Right renal cortex interstitium (tissue), 3 donors: ENCODE data around the gene SCGB3A1. TPM values are rescaled to one million over a fixed set of nuclear protein-coding genes. Genes with fewer than 3 reads are reported as not detected.
A peak's percentile ranks its signal among the peaks of the same experiment; 100 is the strongest.

ENCODE experiments used
- DNase-seq, 3 donors: peaks; one replicate each; pipeline ENCODE4 v3.0.0-alpha.2; 2013; ENCODE audit warnings: low read depth in 3 of 3, low spot score in 2 of 3
- polyA plus RNA-seq, 3 donors: library from polyadenylated mRNA; unstranded; fragments of 120-200 nt; gene quantifications; one replicate each; pipeline ENCODE4 v1.2.1, GENCODE V29; 2013; ENCODE audit not compliant: insufficient read length in 3 of 3

Gene SCGB3A1
- polyA plus RNA-seq, 3 donors: 0.74 to 0.78 (median 0.75) TPM

DNA sequence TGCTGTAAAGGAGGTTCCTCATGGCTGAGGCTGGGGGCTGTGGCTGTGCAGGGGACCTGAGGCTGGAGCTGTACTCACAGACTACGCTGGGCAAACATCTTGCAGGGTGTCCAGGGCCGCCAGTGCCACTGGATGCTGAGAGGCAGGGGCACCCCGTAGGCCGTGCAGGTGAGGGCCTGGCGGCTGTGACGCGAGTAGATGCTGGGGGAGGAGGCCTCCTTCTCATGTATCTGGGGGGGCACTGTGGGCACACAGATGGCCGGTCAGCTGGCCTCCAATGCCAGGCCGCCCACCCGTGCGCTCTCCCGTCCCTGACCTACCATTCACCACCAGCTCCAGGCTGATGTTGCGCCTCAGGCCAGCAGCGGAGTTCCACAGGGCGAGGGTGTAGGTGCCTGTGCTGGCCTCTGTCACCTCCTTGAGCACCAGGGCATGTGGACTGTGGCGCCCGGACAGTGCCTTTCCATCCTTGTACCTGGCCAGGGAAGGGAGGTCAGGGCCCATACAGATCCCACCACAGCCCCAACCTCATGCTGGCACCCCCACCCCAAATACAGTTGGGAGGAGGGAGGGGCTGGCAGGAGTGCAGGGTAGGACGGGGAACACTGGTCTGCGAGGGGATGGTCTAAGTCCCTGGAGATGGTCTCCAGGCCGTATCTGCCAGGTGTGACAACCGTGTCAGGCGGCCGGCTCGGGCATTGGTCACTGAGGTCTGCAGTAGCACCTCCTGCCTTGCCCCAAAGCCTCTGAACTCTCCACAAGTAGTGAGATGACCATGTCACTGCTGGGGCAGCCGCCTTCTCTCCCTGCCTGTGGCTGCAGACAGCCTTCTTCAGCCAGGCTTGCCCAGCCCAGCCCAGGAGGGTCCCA, 34.7 kb upstream of the SCGB3A1 start:
- DNase-seq: no peak

DNA sequence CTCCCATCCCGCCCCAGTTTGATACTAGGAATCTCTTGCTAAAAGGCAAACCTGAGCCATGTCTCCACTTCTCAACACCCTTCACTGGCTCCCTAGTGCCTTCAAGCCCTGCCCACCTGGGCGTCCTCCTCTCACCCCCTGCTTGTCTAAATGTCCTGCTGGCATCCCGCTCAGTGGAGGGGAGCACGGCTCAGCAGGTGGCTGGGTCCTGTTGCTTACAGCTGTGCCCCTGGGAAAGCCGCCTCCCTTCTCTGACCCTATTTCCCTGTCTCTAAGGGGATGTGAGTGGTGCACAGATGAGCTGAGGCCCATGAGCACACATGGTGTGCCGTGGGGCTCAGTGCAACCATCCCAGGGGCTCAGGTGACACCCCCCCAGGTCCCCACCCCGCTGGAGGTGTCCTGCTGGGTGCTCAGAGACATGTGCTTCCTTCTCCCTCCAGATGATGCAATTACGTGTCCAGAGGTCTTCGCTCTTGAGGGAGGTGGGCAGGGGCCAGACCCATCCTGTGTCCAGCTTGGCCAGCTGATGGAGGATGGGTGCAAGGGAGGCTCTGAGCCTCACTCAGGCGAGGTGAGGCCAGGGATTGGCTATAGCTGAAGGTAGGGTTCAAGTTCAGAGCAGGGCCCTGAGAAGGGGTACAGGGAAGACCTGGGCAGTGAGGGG, 34.0 kb upstream of the SCGB3A1 start:
- no peak for DNase-seq

DNA sequence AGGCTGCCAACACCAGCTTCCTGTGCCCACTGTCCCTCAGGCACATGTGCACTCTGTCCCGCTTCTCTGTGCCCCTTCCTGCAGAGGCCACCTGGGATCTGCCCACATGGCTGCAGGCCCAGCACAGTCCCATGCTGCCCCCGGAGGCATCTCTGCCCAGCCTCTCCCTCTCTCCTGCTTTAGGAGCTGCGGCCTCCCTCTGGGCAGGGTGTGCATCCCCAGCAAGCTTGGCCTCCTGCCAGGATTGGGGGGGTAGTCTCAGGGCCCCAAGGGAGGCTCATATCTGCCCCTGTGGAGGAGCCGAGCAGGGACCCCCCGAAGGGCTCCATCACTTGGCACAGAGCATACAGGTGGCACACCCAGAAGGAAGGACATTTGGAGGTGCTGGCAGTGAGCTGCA, 33.3 kb upstream of the SCGB3A1 start:
- DNase-seq: no peak

DNA sequence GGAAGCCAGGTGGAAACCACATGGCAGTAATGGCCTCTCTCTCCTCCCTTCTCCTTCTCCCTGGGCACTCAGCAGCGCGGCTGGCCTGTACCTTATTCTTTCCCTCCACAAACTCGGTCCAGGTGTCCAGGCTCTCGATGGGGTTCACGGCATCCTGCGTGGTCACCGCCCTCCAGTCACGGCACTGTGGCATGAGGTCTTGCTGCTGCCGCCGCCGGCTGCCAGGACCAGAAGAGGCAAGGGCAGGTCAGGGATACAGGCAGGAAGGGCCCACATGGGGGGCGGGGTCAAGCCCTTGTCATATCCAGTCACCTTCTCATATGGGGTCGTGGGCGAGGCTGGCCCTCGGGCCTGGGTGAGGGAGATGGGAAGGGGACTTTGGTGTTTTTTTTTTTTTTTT, 32.5 kb upstream of the SCGB3A1 start:
- DNase-seq: no peak

DNA sequence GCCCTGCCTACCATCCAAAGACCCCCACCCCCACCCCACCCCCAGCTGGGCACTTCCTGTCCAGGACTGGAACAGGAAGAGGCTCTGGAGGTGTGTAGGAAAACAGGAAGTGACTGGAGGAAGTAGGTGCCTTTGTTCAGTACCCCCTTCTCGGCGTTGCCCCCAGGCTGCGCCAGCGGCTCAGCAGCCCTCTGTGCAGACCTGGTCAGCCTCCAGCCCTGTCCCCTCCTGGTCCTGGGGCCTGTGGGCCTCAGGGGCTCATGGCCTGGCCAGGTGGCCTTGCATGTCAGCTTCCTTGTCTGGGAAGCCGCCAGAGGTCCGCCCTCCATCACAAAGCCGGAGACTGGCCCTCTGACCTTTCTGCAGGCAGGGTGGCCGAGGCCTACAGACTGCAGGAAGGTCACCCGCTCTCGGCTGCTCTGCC, 32.1 kb upstream of the SCGB3A1 start:
- no peak for DNase-seq

DNA sequence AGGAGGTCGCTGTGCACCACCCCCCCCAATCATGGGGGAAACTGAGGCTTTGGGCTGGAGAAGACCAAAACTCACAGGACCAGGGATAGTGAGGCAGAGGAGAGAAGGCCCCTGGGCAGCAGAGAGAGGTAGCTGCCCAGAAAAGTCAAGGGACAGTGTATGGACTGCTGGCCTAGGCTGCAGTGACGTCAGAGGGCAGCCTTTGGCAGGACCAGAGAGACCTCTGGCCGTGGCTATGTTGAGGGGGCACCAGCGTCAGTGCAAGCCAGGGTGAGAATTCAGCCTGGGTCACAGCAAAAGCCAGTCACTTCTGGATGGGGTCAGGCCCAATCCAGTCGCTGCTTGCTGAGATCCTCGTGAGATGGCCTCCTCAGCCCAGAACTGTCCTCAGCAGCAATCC, 31.6 kb upstream of the SCGB3A1 start:
- no peak for DNase-seq

DNA sequence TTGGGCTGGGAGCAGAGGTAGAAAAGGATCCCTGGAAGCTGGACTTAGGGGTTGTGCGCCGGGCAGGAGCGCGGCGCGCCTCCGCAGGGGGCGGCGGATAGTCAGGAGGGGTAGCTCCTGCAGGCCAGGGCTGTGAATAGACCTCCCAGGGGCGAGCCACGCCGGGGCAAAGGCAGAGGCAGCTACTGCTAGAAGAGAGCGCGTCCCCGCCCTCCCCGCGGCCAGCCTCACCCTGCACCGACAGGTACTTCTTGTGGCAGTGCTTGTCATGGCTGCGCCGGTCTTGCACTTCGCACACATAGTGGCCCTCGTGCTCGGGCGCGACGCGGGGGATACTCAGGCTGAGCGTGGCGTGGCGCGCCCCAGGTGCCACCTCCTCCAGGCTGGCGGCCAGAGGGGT, 30.0 kb upstream of the SCGB3A1 start:
- DNase-seq: no peak

DNA sequence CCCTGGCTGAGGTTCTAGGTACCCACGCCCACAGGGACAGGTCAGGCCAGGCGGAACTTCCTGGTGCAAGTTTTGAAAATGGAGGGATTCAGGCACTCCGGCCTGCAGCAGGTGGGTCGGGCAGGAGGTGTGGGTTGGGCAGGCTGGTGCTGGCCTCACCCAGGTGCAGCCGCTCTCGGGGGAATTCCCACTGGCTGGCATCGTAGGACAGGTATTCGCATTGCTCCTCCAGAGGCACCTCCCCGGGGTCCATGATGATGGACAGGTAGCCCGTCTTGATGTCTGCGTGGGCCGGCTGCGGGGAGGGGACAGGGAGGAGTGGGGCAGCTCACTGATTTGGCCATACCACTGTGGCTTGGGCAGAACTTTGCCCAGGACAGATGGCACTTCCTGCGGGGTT, 28.7 kb upstream of the SCGB3A1 start:
- DNase-seq: no peak

DNA sequence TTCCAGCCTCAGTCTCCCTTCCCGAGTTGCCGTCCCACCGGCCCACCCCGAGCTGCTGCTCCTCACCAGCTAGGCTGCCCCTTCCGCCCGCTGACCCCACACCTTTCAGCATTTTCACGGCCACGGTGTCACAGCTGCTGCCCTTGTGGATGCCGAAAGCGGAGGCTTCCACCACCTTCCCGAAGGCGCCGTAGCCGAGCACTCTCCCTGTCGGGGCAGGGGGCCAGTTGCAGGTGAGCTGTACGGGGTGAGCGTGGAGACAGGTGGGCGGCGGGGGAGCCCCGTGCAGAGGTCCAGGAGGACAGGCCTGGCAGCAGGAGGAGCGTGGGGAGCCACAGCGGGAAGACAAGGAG, 28.2 kb upstream of the SCGB3A1 start:
- no peak for DNase-seq

DNA sequence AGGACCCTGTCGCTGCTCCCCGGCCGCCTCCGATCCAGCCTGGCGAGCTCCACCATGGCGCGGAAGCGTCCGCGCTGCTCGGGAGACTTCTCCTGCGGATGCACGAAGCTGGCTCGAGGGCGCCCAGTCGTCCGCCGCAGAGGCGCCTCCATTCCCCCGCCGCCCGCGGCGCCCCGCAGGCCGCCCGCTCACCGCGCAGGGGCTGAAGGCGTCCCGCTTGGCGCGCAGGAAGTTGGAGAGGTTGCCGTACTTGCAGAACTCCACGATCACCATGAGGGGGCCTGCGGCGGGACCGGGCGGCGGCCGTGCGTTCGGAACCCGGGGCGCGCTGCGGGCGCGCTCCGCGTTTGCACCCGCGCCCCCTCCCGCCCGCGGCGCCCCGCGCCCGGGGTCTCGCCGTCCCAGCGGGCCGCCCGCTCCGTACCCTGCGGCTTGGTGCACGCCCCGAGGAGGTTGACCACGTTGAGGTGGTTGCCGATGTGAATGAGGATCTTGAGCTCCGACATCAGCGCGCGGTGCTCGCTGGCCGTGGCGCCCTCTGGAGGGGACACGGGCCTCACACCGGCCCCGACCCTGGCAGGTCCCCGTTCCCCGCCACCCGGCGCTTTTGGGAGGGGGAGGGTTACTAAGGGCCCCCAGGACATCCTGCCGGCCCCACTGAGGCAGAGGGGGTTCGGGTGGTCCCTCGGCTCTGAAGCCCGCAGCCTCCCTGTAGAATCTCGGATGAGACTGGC, 27.7 kb upstream of the SCGB3A1 start:
- peak in 2 of 3 donors; percentile 25 to 39 for DNase-seq

DNA sequence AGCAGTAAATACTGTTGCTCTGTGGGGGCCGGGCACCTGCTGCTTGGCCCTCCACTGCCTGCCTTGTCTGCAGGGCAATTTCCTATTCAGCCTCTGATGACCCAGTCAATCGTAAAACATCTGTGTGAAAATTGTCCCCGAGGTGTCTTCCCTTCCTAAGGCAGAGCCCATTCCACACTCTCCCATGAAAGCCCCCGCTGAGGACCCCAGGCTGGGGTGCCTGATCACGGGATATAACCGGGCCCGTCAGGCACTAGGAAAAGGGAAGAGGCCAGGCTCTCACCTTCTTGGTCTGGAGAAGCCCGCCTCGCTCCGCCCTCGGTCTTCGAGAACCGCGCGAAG, 27.2 kb upstream of the SCGB3A1 start:
- DNase-seq: no peak

DNA sequence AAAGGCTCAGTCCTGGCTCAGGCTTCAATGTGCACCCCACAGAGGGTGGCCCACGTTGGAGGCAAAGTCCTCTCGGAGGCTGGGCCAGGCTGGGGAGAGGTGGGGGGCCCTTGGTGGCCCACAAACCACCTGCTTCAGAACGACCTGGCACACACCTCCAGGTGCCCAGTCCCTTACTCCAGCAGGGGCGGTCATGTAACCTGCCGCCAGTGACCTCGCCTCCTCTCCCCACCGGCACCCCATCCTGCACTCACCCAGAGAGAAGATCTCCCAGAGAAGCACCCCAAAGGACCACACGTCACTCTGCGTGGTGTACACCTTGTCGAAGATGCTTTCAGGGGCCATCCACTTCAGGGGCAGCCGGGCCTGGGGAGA, 22.5 kb upstream of the SCGB3A1 start:
- no peak for DNase-seq

DNA sequence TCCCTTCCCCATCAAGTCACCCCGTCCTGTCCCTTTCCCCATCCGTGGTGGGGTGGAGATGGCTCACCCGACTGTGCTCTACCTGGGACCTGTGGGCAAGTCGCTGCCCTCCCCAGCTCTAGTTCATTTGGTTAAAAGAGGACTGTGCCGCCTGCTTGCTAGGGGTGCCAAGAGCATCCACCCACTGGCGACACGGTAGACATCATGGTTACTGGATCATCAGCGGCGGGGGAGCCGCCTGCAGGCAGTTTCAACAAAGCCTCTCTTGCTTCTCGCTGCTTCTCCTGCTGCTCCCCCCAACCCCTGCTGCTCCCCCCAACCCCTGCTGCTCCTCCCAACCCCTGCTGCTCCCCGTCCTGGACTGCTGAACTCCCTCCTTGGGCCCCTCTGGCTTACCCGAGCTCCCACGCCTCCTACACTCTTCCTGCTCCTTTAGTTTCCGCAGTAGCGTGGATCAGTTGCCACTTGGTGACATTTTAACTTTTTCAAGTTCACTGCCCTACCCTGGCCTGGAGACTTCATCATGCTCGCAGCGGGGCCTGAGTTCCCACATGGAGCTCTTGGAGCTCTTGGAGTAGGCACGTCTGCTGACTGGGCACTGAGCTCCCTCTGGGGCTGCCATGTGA, 22.0 kb upstream of the SCGB3A1 start:
- no peak for DNase-seq

DNA sequence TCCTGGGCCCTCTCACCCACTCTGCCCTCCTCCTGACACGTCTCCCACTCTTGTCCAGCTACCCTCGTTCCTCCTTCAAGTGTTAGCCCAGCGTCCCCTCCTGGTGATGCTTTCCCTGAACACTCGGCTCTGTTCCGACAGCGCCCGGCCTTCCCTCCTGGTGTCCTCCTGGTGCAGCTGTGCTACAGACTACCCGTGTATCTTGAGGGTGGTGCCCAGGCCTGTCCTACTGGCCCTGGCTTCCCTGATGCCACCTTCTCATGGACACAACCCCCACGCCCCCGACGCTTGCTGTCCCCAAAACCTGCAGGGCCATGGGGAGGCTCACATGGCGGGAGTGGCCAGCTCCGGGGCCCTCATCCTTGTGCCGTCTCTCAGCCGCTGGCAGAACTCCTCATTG, 21.4 kb upstream of the SCGB3A1 start:
- DNase-seq: no peak

DNA sequence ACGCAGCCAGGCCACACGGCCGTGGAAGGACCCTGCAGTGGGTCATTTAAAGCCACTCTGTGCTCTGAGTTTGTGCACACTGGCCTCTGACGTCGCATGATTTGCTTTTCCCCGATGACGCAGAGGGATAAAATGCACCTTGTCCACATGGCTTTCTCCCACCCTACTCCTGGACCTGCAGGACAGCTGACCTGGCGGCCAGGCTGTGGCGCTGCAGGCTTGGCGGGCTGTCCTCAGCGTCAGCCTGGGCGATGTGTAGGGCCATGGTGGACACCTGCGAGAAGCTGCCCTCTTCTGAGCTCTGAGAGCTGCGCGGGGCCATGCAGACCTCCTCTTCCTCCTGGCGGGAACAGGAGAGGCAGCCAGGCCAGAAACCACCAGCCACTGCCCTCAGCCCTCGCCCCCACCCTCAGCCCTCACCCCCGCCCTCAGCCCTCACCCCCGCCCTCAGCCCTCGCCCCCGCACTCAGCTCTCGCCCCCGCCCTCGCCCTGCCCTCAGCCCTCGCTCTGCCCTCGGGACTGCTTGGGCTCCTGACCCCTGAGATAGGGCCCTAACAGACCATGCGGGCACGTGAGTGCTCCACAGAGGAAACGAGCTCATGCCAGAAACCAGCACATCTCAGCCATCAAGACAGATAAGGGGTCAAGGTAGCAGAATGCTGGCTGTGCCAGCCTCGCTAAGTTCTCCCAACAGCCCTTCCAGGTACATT, 20.0 kb upstream of the SCGB3A1 start:
- no peak for DNase-seq

DNA sequence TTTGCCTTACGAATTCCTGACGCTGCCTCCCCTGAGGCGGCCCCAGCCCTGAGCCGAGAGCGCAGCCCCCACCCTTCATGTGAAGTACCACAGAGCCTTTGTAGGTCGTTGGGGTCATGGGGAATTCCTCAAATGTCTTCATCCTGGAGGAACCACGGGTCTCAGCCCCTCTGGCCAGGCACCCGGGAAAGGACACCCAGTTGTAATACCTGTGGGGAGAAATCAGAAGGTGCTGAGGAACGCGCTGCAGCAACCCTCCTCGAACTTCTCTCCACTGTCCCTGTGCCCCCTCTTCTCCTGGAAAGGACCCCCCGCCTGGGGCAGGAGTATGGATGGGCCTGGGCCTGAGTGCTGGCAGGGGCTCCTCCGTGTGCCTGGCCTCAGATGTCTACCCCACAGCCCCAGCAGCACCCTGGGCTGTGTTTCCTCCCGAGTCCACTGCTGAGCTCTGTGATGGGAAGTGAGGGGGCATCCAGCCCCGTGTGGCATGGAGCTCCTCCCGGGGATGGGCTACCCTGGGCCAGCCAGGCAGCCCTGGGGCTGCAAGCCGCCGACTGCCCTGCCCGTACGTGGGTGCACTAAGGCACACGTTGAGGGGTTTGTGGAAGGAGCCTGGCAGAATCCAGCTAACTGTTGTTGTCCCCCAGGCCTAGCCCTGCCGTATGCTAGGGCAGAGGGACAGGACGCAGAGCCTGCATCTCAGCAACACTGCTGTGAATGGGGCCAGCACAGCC, 18.7 kb upstream of the SCGB3A1 start:
- no peak for DNase-seq

DNA sequence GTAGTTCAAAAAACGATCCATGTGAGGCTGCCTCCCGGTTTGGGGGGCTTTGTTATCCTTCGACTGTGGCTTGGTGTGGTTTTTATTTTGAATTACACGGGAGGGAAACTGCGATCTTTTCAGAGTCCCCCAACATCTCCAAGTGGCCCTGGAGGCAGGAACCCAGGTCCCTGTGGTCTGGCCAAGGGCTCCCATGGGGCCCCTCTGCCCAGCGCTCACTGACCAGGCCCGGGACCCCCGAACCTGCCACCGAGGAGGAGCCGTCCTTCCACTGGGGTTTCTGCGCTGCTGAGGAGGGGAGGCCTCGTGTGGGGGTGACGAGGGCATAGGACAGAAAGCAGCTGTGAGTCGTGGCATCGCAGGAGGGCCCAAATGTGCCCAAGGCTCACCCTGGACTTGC, 18.1 kb upstream of the SCGB3A1 start:
- DNase-seq: no peak

DNA sequence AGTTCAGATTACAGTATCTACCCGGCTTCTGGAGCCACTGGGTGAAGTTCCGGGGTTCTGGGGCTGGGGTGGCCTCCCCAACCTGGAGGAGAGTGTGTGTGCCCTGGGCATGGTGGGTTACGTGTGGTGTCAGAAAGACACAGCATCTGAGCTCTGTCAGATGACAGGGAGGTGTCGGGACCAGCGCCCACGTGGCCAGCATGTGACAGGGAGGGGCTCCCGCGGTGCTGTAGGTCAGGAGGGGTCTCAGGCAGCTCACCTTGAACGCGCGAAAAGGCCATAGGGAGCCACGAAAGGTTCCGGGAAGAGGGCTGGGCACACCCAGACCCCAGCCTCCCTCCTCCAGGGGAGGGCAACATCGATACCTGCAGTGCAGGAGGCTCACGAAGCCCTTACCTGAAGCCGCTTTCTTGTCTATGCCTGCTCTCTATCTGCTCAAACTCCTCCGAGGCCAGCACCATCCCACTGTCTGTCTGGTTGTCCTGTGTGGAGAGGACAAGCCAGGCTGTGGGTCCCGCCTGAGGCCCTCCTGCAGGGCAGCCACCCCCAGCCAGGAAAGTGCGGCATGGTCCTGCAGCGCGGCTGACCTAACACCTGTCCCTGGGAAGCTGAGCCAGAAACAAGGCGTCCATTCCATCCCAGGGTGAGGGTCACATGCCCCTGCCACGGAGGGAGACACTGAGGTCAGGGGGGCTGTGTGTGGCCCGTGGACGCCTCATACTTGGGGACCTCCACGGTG, 17.4 kb upstream of the SCGB3A1 start:
- no peak for DNase-seq

DNA sequence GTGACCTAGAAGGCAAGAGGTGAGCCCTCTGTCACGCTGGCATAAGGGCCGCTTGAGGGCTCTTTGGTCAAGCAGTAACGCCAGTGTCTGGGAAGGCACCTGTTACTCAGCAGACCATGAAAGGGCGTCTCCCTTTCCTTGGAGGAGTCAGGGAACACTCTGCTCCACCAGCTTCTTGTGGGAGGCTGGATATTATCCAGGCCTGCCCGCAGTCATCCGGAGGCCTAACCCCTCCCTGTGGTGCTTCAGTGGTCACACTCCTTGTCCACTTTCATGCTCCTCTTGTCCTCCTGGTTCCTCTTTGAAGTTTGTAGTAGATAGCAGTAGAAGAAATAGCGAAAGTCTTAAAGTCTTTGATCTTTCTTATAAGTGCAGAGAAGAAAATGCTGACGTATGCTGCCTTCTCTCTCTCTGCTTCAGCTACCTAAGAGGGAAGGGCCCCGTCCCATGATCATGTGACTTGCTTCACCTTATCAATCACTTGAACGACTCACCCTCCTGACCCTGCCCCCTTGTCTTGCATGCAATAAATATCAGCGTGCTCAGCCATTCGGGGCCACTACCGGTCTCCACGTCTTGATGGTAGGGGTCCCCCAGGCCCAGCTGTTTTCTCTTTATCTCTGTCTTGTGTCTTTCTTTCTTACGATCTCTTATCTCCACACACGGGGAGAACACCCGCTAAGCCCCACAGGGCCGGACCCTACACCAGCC, 16.7 kb upstream of the SCGB3A1 start:
- DNase-seq: no peak
